GM12873 (cell line): ENCODE measurements around the gene COL2A1.

ENCODE experiments used
- CTCF ChIP-seq: IDR thresholded peaks from 2 replicates; pipeline ENCODE4 v1.5.1; 2012; ENCODE audit warnings: low read depth, mild to moderate bottlenecking, moderate library complexity, low read length, control low read depth; ENCODE audit not compliant: insufficient read depth; ENCODE audit errors: missing control alignments

Gene COL2A1

GRCh38 chr12:48044396-48044795, 40.1 kb upstream of the COL2A1 start:
- no peak for TF ChIP-seq CTCF

- TF ChIP-seq CTCF = no peak
Observed at GRCh38 chr12:48043771-48044170, 39.5 kb upstream of the COL2A1 start.

- no peak for TF ChIP-seq CTCF
Observed at GRCh38 chr12:48041591-48042423, 37.5 kb upstream of the COL2A1 start.

GRCh38 chr12:48040354-48040753, 36.1 kb upstream of the COL2A1 start:
- no peak for TF ChIP-seq CTCF

GRCh38 chr12:48039151-48039550, 34.9 kb upstream of the COL2A1 start:
- TF ChIP-seq CTCF = no peak

- no peak for TF ChIP-seq CTCF
Observed at GRCh38 chr12:48038085-48038484, 33.8 kb upstream of the COL2A1 start.

GRCh38 chr12:48037267-48037915, 33.1 kb upstream of the COL2A1 start:
- TF ChIP-seq CTCF = no peak
